Adrenal gland (tissue), 12 donors: Measurements from ENCODE around the gene SDHAF1. TPM values are rescaled to one million over a fixed set of nuclear protein-coding genes. Genes with fewer than 3 reads are reported as not detected.

ENCODE experiments used
- DNase-seq, 7 donors: peaks; one replicate each; pipeline ENCODE4 v3.0.0-alpha.2; 2019 to 2020
- H3K27ac ChIP-seq, 5 donors: fragments of 200-600 bp; sonication (generic) in 4 of 5; 1 replicate in 3 of 5; 2 replicates in 2 of 5; pipeline versions ENCODE4 v1.5.1 to v1.8.0; 2016 to 2020; ENCODE audit warnings: mild to moderate bottlenecking in 1 of 5
- H3K27me3 ChIP-seq: fragments of 200-600 bp; 2 replicates; pipeline ENCODE4 v1.8.0; 2021
- H3K36me3 ChIP-seq, 2 donors: fragments of 200-600 bp; replicated peaks in 1 of 2; 1 replicate in 1 of 2; 2 replicates in 1 of 2; pipeline versions ENCODE4 v1.5.1 to v1.8.0; 2018 to 2022
- H3K4me1 ChIP-seq, 2 donors: fragments of 200-600 bp; replicated peaks in 1 of 2; 1 replicate in 1 of 2; 2 replicates in 1 of 2; pipeline versions ENCODE4 v1.5.1 to v1.8.0; 2018 to 2021
- H3K4me3 ChIP-seq, 4 donors: fragments of 200-600 bp; sonication (generic) in 3 of 4; one replicate each; pipeline ENCODE4 v1.5.1; 2016 to 2018
- H3K9me3 ChIP-seq, 3 donors: fragments of 200-600 bp; sonication (generic) in 1 of 3; replicated peaks in 1 of 3; 1 replicate in 2 of 3; 2 replicates in 1 of 3; pipeline versions ENCODE4 v1.5.1 to v1.8.0; 2016 to 2021
- CTCF ChIP-seq, 6 experiments: fragments of 450-650 bp in 4 of 6; fragments of 200-600 bp in 2 of 6; sonication (generic) in 1 of 6; IDR thresholded peaks; 1 replicate in 5 of 6; 2 replicates in 1 of 6; pipeline versions ENCODE4 v1.5.1 to v1.8.0; 2016 to 2021; ENCODE audit warnings: antibody characterized with exemption in 6 of 6, mild to moderate bottlenecking in 2 of 6, moderate library complexity in 1 of 6
- POLR2A ChIP-seq, 2 donors: fragments of 450-650 bp; IDR thresholded peaks; one replicate each; pipeline ENCODE4 v1.6.1; 2017; ENCODE audit warnings: antibody characterized with exemption in 2 of 2, mild to moderate bottlenecking in 2 of 2, moderate library complexity in 1 of 2
- WGBS, 4 donors: extraction: QIAGEN DNeasy Blood & Tissue Kit in 2 of 4; methylation state at CpG; one replicate each; pipeline versions ENCODE4 v1.1.5 to v1.1.7; 2013 to 2017; 5-methylcytosine and 5-hydroxymethylcytosine counted together
- intact Hi-C, 2 donors: fragments of 100-400 bp; cut with DNase I; formaldehyde crosslinking; loops; one replicate each; pipeline versions ENCODE4 v1.14.1 to v1.15.0; 2022 to 2023
- polyA plus RNA-seq, 3 donors: library from polyadenylated mRNA; stranded (reverse); fragments of 200-250 nt in 2 of 3; fragments of 350-450 nt in 1 of 3; fragmentation: Illumina TruSeq in 1 of 3; extraction: RNeasy Lipid Tissue Mini Kit (QIAGEN cat#74804) in 1 of 3; gene quantifications; one replicate each; pipeline ENCODE4 v1.2.3, GENCODE V29; 2013 to 2014
- total RNA-seq, 9 donors: library from RNA; depleted of rRNA in 4 of 9; stranded (reverse); fragments of >200 nt in 4 of 9; fragments of 120-200 nt in 1 of 9; fragmentation: NEBNext Ultra II Directional in 1 of 9; extraction: Animal tissue kit (Norgen Biotek cat#: 25700) in 1 of 9; gene quantifications; one replicate each; pipeline versions ENCODE4 v1.1.0 to v1.2.4, GENCODE V29; 2013 to 2023
- donor health status: healthy with polysubstance abuse.
- donor health status: Bipolar disorder and iron deficiency.
- donor health status: DM: yes; HTN: yes; CAD: no.
- donor health status: DM: no; HTN: no; CAD: no.
- donor health status: DM: no; HTN: no; CAD: no.
- donor health status: DM: yes; HTN: yes; CAD: no.

The SDHAF1 gene
- total and polyA plus RNA-seq, 12 donors: 13.7 to 68.9 (median 23.3) TPM

- H3K27ac ChIP-seq: no peak overlapping the region
- intact Hi-C loops: no loop called here
Observed at GRCh38 chr19:36006955-36007354, 12.0 kb downstream of the SDHAF1 start.

DNA sequence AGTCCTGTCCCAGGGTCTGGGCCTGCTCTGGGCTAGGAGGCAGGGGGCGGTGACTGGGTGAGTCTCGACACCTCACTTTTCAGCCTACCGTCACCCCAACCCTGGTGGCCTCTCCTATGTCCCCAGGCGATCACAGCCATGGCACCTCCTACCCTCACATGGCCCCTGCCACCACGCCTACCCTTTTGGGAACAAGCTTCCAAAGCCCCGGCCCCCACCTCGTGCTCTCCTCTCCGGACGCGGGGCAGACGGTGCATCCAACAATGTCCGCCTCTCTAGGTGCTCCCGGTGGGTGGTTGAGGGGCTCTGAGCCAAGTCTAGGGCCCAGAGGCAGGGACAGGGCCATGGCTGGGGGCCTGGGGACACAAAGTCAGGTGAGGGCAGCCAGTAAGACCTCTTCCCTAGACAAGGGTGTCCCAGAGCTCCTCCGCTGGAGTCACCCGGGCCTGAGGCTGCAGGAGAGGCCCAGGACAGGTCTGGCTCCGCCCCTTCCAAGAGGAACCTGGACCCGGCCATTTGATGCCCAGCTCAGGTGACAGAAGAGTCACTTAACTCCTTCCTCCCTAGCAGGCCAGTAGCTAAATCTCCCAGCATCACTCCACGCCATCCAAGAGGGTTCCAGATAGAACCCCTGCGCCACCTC, 13.5 kb downstream of the SDHAF1 start, which contains the start of gene SYNE4:
Gene SYNE4 (minus strand): TSS at position 478 of the 643 bp plus-strand sequence. CDS start 132 bp downstream, at position 346.
- peak in 1 of 7 donors; percentile 77 for DNase-seq
- peaks cover 9% of the 10 kb centered on the region in 2 donors for H3K4me1 ChIP-seq
- no peak for TF ChIP-seq CTCF (IDR thresholded peaks at IDR 0.05)
- no peak for TF ChIP-seq POLR2A (IDR thresholded peaks at IDR 0.05)
- peak within 1 kb of the TSS in 2 of 5 donors; percentile 38 to 53 for H3K27ac ChIP-seq
- H3K9me3 ChIP-seq: no peaks in the 10 kb centered on the region
- WGBS, 4 donors: 51 to 58% (median 55%) methylated on average over 9 to 19 of the region's 19 CpGs
- peak within 1 kb of the TSS in 2 of 4 donors; percentile 14 to 50 for H3K4me3 ChIP-seq
- H3K36me3 ChIP-seq: no peaks in the 10 kb centered on the region
- intact Hi-C loops: no loop called here
- H3K27me3 ChIP-seq: no peaks in the 10 kb centered on the region

More at GRCh38 chr19:36006955-36007354, 12.0 kb downstream of the SDHAF1 start:
- Histone ChIP-seq H3K27me3 (no peaks in the 10 kb centered on the region), H3K4me3 (no peak overlapping the region), H3K4me1 (peaks cover 5 to 7% of the 10 kb centered on the region in 2 donors), H3K36me3 (no peaks in the 10 kb centered on the region), H3K9me3 (no peaks in the 10 kb centered on the region)
- WGBS, 4 donors: 91 to 100% (median 97%) methylated on average over 3 to 5 of the region's 5 CpGs
- no peak for TF ChIP-seq CTCF (IDR thresholded peaks at IDR 0.05)
- no peak for TF ChIP-seq POLR2A (IDR thresholded peaks at IDR 0.05)
- DNase-seq: no peak

- Histone ChIP-seq H3K4me1 (peaks cover 11 to 12% of the 10 kb centered on the region in 2 donors), H3K27ac (peak overlapping the region in 2 of 5 donors; percentile 38 to 53), H3K27me3 (no peaks in the 10 kb centered on the region), H3K36me3 (no peaks in the 10 kb centered on the region), H3K4me3 (peak overlapping the region in 2 of 4 donors; percentile 14 to 50), H3K9me3 (no peaks in the 10 kb centered on the region)
- DNase-seq: peak in 6 of 7 donors; percentile 64 to 85 (median 73)
- TF ChIP-seq POLR2A (IDR thresholded peaks at IDR 0.05) (peak; percentile 40 to 48), CTCF (IDR thresholded peaks at IDR 0.05) (no peak)
- intact Hi-C loops: no loop called here
- WGBS, 4 donors: 1 to 4% (median 2%) methylated on average over 5 to 50 of the region's 50 CpGs
Observed at GRCh38 chr19:36009220-36009619, 14.2 kb downstream of the SDHAF1 start.

- peak overlapping the region in 2 of 5 donors; percentile 38 to 53 for H3K27ac ChIP-seq
- TF ChIP-seq POLR2A (IDR thresholded peaks at IDR 0.05) (no peak), CTCF (IDR thresholded peaks at IDR 0.05) (no peak)
- no peak for DNase-seq
- H3K9me3 ChIP-seq: no peaks in the 10 kb centered on the region
- H3K27me3 ChIP-seq: no peaks in the 10 kb centered on the region
- H3K36me3 ChIP-seq: no peaks in the 10 kb centered on the region
- peaks cover 15 to 17% of the 10 kb centered on the region in 2 donors for H3K4me1 ChIP-seq
- H3K4me3 ChIP-seq: peak overlapping the region in 1 of 4 donors; percentile 50
- WGBS, 4 donors: 33 to 49% (median 47%) methylated on average over 11 to 15 of the region's 15 CpGs
- intact Hi-C loops: loop anchor here in 1 of 2 donors (5.0 kb wide), 1 partner anchor 42 kb away; the partner anchor contains the start of genes THAP8 and WDR62
Observed at GRCh38 chr19:36009633-36010379, 14.8 kb downstream of the SDHAF1 start.
